Chondrocyte (in vitro differentiated cells): ENCODE measurements around the gene MCF2. TPM values are rescaled to one million over a fixed set of nuclear protein-coding genes. Genes with fewer than 3 reads are reported as not detected.

ENCODE experiments used
- DNase-seq: peaks from one replicate; pipeline ENCODE4 v3.0.0; 2021; ENCODE audit warnings: mixed read lengths, low spot score
- H3K27ac Mint-ChIP-seq: one replicate; pipeline ENCODE4 v1.8.0; 2021; ENCODE audit warnings: mild to moderate bottlenecking, moderate library complexity, mixed read lengths; ENCODE audit not compliant: unreplicated experiment
- H3K27me3 Mint-ChIP-seq: 2 replicates; pipeline ENCODE4 v1.8.0; 2021; ENCODE audit warnings: low read depth, mixed read lengths
- H3K36me3 Mint-ChIP-seq: 2 replicates; pipeline ENCODE4 v1.8.0; 2021; ENCODE audit warnings: low read depth, mixed read lengths
- H3K4me1 Mint-ChIP-seq: 2 replicates; pipeline ENCODE4 v1.8.0; 2021; ENCODE audit warnings: low read depth, mild to moderate bottlenecking, mixed read lengths
- H3K4me3 Mint-ChIP-seq: one replicate; pipeline ENCODE4 v1.8.0; 2021; ENCODE audit warnings: mild to moderate bottlenecking, moderate library complexity, mixed read lengths; ENCODE audit not compliant: unreplicated experiment
- H3K9me3 Mint-ChIP-seq: 2 replicates; pipeline ENCODE4 v1.8.0; 2021; ENCODE audit warnings: low read depth, mixed read lengths
- total RNA-seq: library from RNA; stranded (reverse); gene quantifications from 3 replicates; pipeline ENCODE4 v1.2.1, GENCODE V29; 2021
- TF ChIP-seq, protein P1 (sequence below): fragments of 200-600 bp; sonication (generic); IDR thresholded peaks from 2 replicates; pipeline ENCODE4 v1.5.0; 2021; ENCODE audit warnings: antibody characterized with exemption, mild to moderate bottlenecking, moderate library complexity

Gene MCF2
- total RNA-seq, 1 donor from 2014 or later, result not detected

DNA sequence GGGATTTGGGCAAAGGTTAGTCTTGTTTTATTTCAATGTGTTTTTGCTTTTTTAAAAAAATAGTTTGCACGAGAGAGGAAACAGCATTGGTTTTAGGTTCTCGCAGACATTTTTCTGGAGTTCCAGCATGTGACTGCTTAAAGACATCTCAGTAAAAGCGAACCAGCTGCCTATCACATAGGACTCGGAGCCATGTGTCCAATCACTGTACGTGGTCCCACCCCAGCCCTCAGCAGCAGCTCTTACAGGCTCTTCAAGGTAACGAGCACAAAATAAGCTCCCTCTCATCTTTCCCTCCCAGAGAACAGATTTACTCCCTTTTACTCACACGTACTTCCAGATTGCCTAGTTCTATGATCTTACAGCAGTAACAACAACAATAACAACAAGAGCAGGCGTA is 68.7 kb downstream of the MCF2 start:
- H3K4me1 Mint-ChIP-seq, result no peaks in the 10 kb centered on the region
- no peaks in the 10 kb centered on the region for H3K36me3 Mint-ChIP-seq
- no peak overlapping the region for H3K27ac Mint-ChIP-seq
- TF ChIP-seq, protein P1, sequence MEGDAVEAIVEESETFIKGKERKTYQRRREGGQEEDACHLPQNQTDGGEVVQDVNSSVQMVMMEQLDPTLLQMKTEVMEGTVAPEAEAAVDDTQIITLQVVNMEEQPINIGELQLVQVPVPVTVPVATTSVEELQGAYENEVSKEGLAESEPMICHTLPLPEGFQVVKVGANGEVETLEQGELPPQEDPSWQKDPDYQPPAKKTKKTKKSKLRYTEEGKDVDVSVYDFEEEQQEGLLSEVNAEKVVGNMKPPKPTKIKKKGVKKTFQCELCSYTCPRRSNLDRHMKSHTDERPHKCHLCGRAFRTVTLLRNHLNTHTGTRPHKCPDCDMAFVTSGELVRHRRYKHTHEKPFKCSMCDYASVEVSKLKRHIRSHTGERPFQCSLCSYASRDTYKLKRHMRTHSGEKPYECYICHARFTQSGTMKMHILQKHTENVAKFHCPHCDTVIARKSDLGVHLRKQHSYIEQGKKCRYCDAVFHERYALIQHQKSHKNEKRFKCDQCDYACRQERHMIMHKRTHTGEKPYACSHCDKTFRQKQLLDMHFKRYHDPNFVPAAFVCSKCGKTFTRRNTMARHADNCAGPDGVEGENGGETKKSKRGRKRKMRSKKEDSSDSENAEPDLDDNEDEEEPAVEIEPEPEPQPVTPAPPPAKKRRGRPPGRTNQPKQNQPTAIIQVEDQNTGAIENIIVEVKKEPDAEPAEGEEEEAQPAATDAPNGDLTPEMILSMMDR, result no peak
- no peak overlapping the region for H3K4me3 Mint-ChIP-seq
- no peak for DNase-seq
- H3K9me3 Mint-ChIP-seq, result peaks cover 3% of the 10 kb centered on the region
- H3K27me3 Mint-ChIP-seq, result peaks cover 2% of the 10 kb centered on the region

DNA sequence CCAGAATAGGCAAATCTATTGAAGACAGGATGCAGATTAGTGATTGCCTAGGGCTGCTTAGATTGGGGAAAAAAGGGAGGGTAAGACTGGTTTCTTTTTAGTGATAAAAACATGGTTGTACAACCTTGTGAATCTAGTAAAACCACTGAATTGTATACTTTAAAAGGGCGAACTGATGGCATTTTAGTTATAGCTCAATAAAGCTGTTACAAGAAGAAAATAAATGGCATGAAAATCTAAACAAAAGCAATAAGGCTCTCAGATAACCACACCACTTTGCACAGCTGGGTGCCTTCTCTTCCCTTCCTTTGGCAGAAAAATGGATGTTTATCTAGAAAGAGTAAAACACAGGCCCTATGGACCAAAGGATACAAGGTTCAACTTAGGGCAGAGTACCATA is 107.9 kb downstream of the MCF2 start:
- TF ChIP-seq, protein P1, result no peak
- Mint-ChIP-seq H3K27ac (no peak overlapping the region), H3K9me3 (peaks cover 12% of the 10 kb centered on the region), H3K4me3 (no peak overlapping the region), H3K36me3 (no peaks in the 10 kb centered on the region), H3K27me3 (no peaks in the 10 kb centered on the region), H3K4me1 (no peaks in the 10 kb centered on the region)
- no peak for DNase-seq

DNA sequence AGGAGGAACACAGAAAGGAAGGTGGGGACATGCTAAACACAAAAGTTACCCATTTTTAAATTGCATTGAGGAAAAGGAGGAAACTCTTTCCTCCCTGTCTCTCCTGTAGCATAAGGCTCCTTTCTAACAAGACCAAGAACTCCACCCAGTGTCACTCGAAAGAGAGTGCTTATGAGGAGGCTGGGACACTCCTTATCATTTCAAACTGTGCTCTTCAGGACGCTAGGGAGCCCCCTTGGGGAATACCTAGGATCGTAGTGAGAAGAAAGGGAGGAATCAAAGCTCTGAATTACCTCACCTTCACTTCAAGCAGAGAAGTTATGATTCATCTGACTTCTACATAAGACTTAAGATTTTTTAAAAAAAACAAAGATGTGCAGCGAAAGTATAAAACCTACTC is 111.9 kb downstream of the MCF2 start:
- Mint-ChIP-seq H3K27me3 (no peaks in the 10 kb centered on the region), H3K36me3 (no peaks in the 10 kb centered on the region), H3K4me1 (no peaks in the 10 kb centered on the region), H3K27ac (no peak overlapping the region), H3K9me3 (peaks cover 8% of the 10 kb centered on the region), H3K4me3 (no peak overlapping the region)
- TF ChIP-seq, protein P1, result no peak
- no peak for DNase-seq

DNA sequence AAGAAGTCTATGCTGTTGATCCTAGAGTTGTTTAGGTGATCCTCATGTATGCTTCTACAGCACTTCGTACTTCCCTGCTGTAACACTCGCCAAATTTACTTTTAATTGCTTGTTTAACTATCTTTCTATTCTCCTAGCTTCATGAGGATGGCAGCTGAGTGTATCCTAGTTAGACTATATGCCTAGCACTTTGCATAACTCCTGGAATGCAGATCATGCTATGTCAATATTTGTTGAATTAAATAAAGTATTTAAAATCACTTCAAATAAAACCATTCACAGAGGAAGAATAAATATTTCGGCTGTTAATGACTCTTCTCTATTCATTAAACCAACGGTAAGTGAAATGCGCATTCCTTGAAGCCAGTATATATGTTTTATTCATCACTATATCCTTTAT is 122.4 kb downstream of the MCF2 start:
- Mint-ChIP-seq H3K27ac (no peak overlapping the region), H3K36me3 (no peaks in the 10 kb centered on the region), H3K27me3 (peaks cover 2% of the 10 kb centered on the region), H3K4me3 (no peak overlapping the region), H3K4me1 (no peaks in the 10 kb centered on the region), H3K9me3 (no peaks in the 10 kb centered on the region)
- TF ChIP-seq, protein P1, result no peak
- DNase-seq, result no peak

DNA sequence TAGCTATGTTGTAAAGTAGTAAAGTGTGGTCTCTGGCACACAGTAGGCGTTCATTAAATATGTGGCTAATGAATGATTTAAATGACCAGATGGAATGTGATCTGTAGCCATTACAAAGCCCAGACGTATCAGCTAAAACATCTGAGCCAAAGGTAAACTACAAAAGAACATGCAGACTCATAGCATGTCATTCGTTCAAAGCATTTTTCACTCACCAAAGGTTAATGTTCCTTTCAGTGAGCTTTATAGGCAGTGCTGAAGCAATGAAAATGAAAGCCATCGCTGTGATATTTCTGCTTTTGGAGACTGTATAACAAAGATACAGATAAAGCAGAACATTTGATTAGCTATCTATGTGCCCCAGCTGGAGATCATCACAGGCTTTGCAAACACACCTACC is 126.9 kb downstream of the MCF2 start:
- Mint-ChIP-seq H3K4me3 (no peak overlapping the region), H3K4me1 (no peaks in the 10 kb centered on the region), H3K36me3 (no peaks in the 10 kb centered on the region), H3K27me3 (peaks cover 4% of the 10 kb centered on the region), H3K27ac (no peak overlapping the region), H3K9me3 (no peaks in the 10 kb centered on the region)
- TF ChIP-seq, protein P1, result no peak
- DNase-seq, result no peak
